Measurements from ENCODE around the gene TAF4. TPM values are rescaled to one million over a fixed set of nuclear protein-coding genes. Genes with fewer than 3 reads are reported as not detected.
"Not testable (repeated sequence)": the region's sequence is repeated elsewhere in the genome, so short reads cannot be mapped to it uniquely, and the experiment has no call there.

The TAF4 gene
- total RNA-seq, 4 donors from 2014 or later = 21.1 to 40.6 (median 22.1) TPM

- H3K4me3 ChIP-seq (ENCODE audit: low read depth, poor library complexity, severe bottlenecking) = no peak overlapping the region
- intact Hi-C loops (cut with DNase I; ENCODE audit: low total_unique reads) = no loop called here
- TF ChIP-seq CTCF (IDR thresholded peaks at IDR 0.05) (no peak), POLR2A (IDR thresholded peaks at IDR 0.05) (no peak)
- no peak for DNase-seq (ENCODE audit: low spot score in 2 of 2)
- WGBS, 2 donors = 73 to 82% methylated on average over 9 of the region's 9 CpGs
Observed at GRCh38 chr20:62085206-62085605, 19.5 kb upstream of the TAF4 start.

GRCh38 chr20:62084224-62084623, 18.5 kb upstream of the TAF4 start:
- 91 to 96% methylated on average over 9 of the region's 9 CpGs for WGBS, 2 donors
- DNase-seq (ENCODE audit: low spot score in 2 of 2); H3K4me3 ChIP-seq (ENCODE audit: low read depth, poor library complexity, severe bottlenecking); intact Hi-C loops (cut with DNase I; ENCODE audit: low total_unique reads): not testable (repeated sequence)

- intact Hi-C loops (cut with DNase I; ENCODE audit: low total_unique reads) = no loop called here
- H3K4me3 ChIP-seq (ENCODE audit: low read depth, poor library complexity, severe bottlenecking) = no peak overlapping the region
- DNase-seq (ENCODE audit: low spot score in 2 of 2) = no peak
- WGBS, 2 donors = 51 to 68% methylated on average over 5 of the region's 5 CpGs
- no peak for TF ChIP-seq CTCF (IDR thresholded peaks at IDR 0.05)
- no peak for TF ChIP-seq POLR2A (IDR thresholded peaks at IDR 0.05)
Observed at GRCh38 chr20:62083312-62083711, 17.6 kb upstream of the TAF4 start.

GRCh38 chr20:62080249-62080990, 14.7 kb upstream of the TAF4 start:
- H3K4me3 ChIP-seq (ENCODE audit: low read depth, poor library complexity, severe bottlenecking) = no peak overlapping the region
- WGBS, 2 donors = 58 to 60% methylated on average over 15 of the region's 15 CpGs
- no peak for DNase-seq (ENCODE audit: low spot score in 2 of 2)
- TF ChIP-seq POLR2A (IDR thresholded peaks at IDR 0.05) (no peak), CTCF (IDR thresholded peaks at IDR 0.05) (no peak)
- intact Hi-C loops (cut with DNase I; ENCODE audit: low total_unique reads) = no loop called here

- 96 to 100% methylated on average over 1 of the region's 1 CpG for WGBS, 2 donors
- no peak overlapping the region for H3K4me3 ChIP-seq (ENCODE audit: low read depth, poor library complexity, severe bottlenecking)
- intact Hi-C loops (cut with DNase I; ENCODE audit: low total_unique reads) = no loop called here
- TF ChIP-seq POLR2A (IDR thresholded peaks at IDR 0.05) (no peak), CTCF (IDR thresholded peaks at IDR 0.05) (no peak)
- DNase-seq (ENCODE audit: low spot score in 2 of 2) = no peak
Observed at GRCh38 chr20:62079166-62079565, 13.5 kb upstream of the TAF4 start.

- no peak for DNase-seq (ENCODE audit: low spot score in 2 of 2)
- TF ChIP-seq CTCF (IDR thresholded peaks at IDR 0.05) (no peak), POLR2A (IDR thresholded peaks at IDR 0.05) (no peak)
- intact Hi-C loops (cut with DNase I; ENCODE audit: low total_unique reads) = no loop called here
- 95 to 96% methylated on average over 5 of the region's 5 CpGs for WGBS, 2 donors
- no peak overlapping the region for H3K4me3 ChIP-seq (ENCODE audit: low read depth, poor library complexity, severe bottlenecking)
Observed at GRCh38 chr20:62073323-62073722, 7.6 kb upstream of the TAF4 start.

GRCh38 chr20:62071669-62072430, 6.2 kb upstream of the TAF4 start:
- H3K4me3 ChIP-seq (ENCODE audit: low read depth, poor library complexity, severe bottlenecking); DNase-seq (ENCODE audit: low spot score in 2 of 2); intact Hi-C loops (cut with DNase I; ENCODE audit: low total_unique reads): not testable (repeated sequence)
- WGBS, 2 donors = 78 to 92% methylated on average over 8 of the region's 8 CpGs
